GM12865 (cell line): ENCODE data around the gene CTRB2.

Source experiments
- DNase-seq: peaks from one replicate; pipeline ENCODE4 v3.0.0; 2010; ENCODE audit warnings: low read depth
- H3K4me3 ChIP-seq: 2 replicates; pipeline ENCODE4 v1.5.1; 2011; ENCODE audit warnings: mild to moderate bottlenecking, low read depth, low read length, control low read depth
- TF ChIP-seq, protein P1 (sequence below): IDR thresholded peaks from 2 replicates; pipeline ENCODE4 v1.5.1; 2011; ENCODE audit warnings: low read length, control low read depth, low read depth, inconsistent platforms; ENCODE audit not compliant: insufficient read depth; ENCODE audit errors: missing control alignments

CTRB2 gene

GRCh38 chr16:75230471-75231110 lies 23.6 kb upstream of the CTRB2 start:
- no peak for DNase-seq
- TF ChIP-seq, protein P1, sequence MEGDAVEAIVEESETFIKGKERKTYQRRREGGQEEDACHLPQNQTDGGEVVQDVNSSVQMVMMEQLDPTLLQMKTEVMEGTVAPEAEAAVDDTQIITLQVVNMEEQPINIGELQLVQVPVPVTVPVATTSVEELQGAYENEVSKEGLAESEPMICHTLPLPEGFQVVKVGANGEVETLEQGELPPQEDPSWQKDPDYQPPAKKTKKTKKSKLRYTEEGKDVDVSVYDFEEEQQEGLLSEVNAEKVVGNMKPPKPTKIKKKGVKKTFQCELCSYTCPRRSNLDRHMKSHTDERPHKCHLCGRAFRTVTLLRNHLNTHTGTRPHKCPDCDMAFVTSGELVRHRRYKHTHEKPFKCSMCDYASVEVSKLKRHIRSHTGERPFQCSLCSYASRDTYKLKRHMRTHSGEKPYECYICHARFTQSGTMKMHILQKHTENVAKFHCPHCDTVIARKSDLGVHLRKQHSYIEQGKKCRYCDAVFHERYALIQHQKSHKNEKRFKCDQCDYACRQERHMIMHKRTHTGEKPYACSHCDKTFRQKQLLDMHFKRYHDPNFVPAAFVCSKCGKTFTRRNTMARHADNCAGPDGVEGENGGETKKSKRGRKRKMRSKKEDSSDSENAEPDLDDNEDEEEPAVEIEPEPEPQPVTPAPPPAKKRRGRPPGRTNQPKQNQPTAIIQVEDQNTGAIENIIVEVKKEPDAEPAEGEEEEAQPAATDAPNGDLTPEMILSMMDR, result no peak
- no peak overlapping the region for H3K4me3 ChIP-seq

GRCh38 chr16:75229172-75230031 lies 22.4 kb upstream of the CTRB2 start:
- no peak overlapping the region for H3K4me3 ChIP-seq
- no peak for DNase-seq
- TF ChIP-seq, protein P1, result no peak

GRCh38 chr16:75228143-75228976 lies 21.4 kb upstream of the CTRB2 start:
- TF ChIP-seq, protein P1, result no peak
- H3K4me3 ChIP-seq, result no peak overlapping the region
- no peak for DNase-seq

- H3K4me3 ChIP-seq, result no peak overlapping the region
- no peak for DNase-seq
- TF ChIP-seq, protein P1, result no peak
Measured at GRCh38 chr16:75227361-75228142, 20.6 kb upstream of the CTRB2 start.

- TF ChIP-seq, protein P1, result no peak
- DNase-seq, result no peak
- H3K4me3 ChIP-seq, result no peak overlapping the region
Measured at GRCh38 chr16:75226550-75227360, 19.8 kb upstream of the CTRB2 start.
